NCI-H146 treated with DMSO at 0.1 percent for 48 hours (cell line): Measurements from ENCODE around the gene OR1L6.

Source experiments
- DNase-seq: peaks from one replicate; lab custom pipeline; 2025; ENCODE audit not compliant: unreplicated experiment; lab: John Stamatoyannopoulos, UW

OR1L6 gene

GRCh38 chr9:122742003-122742402, at the start of gene OR1L6:
Gene OR1L6 (plus strand): TSS chr9:122742303. CDS start chr9:122749848, 7,545 bp downstream.
- no peak for DNase-seq

GRCh38 chr9:122695696-122696095, 46.4 kb upstream of the OR1L6 start:
- DNase-seq: no peak

- DNase-seq: no peak
These were observed 24.1 kb upstream of the OR1L6 start for GRCh38 chr9:122718038-122718437.

DNA sequence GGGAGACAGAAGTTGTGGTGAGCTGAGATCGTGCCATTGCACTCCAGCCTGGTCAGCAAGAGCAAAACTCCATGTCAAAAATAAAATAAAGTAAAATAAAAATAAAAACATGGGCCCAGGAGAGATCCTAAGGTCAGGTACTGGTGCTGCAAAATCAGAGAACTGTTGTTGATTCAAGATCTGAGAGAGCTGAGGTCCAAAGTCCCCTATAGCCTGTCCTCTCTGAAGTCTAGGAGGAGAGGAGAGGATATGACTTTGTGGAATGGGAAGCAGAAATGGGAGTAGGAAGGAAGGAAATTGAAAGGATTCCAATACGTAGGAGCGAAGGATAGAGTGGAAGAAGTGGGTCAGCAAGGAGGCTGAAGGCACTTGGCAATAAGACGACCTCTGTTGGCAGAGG, 22.9 kb upstream of the OR1L6 start:
- DNase-seq: no peak

- DNase-seq: no peak
These were observed 18.4 kb upstream of the OR1L6 start, which contains the start of gene OR1L4 for GRCh38 chr9:122723690-122724089. Gene OR1L4 (plus strand): TSS chr9:122723990. CDS start chr9:122723990, 0 bp downstream.

- no peak for DNase-seq
These were observed 12.7 kb downstream of the OR1L6 start for GRCh38 chr9:122754825-122755224.

DNA sequence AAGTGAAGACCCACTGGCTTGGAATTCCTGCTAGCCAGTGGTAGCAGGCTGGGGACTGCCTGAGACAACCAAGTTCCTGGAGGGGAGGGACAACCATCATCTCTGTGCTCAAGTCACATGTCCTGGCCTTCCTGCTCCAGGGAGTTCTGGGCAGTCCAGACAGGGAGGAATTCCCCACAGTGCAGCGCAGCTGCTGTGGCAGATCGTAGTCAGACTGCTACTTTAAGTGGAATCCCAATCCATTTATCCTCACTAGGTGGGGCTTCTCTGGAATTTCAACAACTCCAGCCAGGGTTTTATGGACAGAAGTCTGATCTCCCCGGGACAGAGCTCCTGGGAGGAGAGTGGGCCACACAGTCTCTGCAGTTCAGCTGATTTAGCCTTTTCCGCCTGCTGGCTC, 25.7 kb downstream of the OR1L6 start:
- no peak for DNase-seq

DNA sequence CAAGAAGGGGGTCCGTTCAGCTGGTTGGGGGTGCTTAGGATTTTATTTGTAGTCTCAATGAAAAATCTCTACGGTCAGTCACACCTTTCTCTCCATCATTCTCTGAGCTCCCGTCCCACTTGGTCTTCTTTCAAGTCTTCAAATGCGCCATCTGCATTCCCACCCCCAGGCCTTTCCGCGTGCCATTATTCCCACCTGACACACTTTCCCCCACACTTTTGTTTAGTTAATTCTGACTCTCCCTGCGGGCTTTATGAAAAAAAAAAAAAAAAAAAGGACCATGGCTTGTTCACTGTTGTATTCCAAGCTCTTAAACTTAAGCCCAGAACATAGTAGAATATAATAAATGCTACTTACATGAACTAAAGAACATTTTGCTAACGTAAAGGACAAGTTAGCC, 34.9 kb downstream of the OR1L6 start:
- DNase-seq: no peak

DNA sequence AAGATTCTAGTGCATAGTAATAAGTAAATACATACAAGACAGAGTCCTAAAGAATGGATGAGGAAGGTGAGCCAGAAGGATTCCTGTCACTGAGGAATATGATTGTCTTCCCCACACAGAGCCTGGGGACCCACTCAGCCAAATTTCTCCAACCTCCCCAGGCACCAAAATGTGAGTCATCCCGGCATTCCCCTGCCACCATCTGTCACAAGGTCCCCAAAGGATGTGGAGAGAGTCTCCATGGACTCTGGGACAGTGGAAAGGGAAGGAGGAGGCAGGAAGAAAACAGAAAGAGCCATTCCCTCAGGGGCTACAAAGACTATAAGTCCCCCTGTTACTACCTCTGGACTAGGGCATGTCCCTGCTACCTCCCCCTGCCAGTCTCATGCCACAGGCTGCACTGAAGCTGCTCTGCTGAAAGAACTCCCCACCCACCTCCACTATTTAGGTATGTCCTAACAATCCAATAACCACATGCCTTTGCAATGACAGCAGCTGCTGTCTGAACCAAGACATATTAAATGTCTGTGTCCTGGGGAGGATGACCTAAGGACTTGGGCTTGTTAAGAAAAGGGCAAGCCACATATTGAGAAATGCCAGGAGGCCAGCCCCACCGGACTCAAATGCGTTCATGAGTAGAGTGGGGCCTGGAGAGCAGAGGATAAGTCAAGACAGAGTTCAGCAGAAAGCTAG, 36.0 kb downstream of the OR1L6 start:
- no peak for DNase-seq

DNA sequence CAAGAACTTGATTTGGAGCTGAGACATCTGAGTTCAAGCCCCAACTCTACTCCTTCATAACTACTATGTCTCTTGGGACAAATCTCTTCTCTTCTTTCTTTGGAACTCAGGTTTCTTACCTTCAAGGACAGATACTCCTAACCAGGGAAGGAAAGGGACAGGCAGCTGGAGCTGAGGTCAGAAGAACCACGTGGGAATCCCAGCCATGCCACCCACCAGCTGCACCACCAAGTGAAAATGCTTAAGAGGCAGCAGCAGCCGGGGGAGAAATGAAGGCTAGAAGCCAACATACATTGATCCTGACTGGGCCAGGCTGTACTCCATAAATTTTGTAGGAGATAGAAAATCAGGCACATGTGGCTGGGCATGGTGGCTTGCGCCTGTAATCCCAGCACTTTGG, 37.1 kb downstream of the OR1L6 start:
- DNase-seq: no peak

DNA sequence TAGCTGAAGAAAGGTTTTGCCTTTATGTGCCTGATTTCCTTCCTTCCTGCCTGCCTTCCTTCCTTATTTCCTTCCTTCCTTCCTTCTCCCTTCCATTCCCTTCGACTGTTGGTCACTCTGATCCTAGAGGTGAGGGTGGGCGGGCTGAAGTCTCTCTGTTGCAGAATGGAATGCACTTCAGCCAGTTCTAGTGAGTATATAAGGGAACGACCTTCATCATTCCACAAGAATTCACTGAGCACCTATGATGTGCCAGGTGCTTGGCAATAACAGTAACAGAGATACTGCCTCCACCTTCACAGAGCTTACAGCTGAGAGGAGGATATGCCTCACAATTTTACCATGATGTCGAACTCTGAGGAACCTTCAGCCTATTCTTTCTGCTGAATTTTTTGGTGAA, 37.9 kb downstream of the OR1L6 start:
- no peak for DNase-seq

DNA sequence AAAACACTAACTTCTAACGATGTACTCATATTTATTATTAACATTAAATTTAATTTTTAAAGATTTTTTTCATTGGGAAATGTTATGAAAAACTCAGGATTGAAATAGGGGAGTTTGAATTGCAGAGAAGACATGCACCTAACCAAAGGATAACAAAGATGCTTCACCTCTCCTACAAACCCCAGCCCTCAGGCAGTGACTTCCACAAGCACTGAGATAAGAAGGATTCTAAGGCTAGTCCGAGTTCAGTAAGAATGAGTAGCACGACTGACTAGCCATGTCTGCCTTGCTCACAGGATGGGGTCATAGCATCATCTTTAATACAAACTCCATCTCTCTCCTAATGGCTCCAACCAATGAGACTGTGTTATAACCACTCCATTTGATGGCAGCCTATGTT, 39.6 kb downstream of the OR1L6 start:
- no peak for DNase-seq

- no peak for DNase-seq
These were observed 43.2 kb downstream of the OR1L6 start for GRCh38 chr9:122785269-122785668.

DNA sequence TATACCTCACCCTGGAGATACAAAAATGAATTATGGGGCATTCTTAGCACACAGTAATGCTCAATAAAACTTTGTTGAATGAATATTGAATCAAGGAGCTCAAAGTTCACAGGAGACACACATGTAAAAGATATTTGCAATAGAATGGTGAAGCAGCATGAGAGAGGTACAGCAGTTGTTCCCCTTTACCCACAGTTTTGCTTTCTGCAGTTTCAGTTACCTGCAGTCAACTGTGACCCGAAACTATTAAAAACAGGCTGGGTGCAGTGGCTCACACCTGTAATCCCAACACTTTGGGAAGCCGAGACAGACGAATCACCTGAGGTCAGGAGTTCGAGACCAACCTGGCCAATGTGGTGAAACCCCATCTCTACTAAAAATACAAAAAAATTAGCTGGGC, 44.2 kb downstream of the OR1L6 start:
- DNase-seq: no peak

GRCh38 chr9:122788831-122789230, 46.7 kb downstream of the OR1L6 start, which contains the start of gene OR5C1:
Gene OR5C1 (plus strand): TSS chr9:122788933. CDS start chr9:122788933, 0 bp downstream.
- DNase-seq: no peak

- DNase-seq: no peak
These were observed 47.3 kb downstream of the OR1L6 start for GRCh38 chr9:122789256-122790046.

DNA sequence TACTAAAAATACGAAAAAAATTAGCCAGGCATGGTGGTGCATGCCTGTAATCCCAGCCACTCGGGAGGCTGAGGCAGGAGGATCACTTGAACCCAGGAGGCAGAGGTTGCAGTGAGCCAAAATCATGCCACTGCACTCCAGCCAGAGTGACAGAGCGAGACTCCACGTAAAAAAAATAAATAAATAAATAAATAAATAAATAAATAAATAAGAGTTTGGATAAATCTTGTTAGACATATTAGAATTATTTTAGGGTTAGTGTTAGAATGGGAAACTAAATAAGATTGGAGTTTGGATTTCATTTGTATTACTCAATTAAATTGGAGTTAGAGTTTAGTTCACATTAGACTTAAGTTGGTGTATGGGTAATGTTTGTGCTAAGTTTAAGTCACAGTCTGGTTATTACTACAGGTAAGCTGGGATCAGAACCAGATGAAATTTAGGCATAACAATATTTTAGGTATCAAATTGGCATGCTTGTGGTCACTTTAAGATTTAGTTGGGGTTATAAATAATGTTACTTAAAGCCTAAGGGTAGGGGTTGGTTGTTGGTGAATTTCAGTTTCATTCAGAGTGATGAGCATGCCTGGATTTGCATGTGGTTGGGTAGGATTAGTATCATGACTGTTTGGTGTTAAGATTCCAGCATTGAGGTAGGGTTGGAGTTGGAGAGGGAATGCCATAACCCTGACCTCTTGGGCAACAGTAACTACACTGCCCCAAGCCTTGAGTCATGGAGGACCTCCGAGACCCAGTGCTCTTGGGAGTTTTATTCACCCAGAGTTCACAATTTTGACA, 50.0 kb downstream of the OR1L6 start:
- no peak for DNase-seq

DNA sequence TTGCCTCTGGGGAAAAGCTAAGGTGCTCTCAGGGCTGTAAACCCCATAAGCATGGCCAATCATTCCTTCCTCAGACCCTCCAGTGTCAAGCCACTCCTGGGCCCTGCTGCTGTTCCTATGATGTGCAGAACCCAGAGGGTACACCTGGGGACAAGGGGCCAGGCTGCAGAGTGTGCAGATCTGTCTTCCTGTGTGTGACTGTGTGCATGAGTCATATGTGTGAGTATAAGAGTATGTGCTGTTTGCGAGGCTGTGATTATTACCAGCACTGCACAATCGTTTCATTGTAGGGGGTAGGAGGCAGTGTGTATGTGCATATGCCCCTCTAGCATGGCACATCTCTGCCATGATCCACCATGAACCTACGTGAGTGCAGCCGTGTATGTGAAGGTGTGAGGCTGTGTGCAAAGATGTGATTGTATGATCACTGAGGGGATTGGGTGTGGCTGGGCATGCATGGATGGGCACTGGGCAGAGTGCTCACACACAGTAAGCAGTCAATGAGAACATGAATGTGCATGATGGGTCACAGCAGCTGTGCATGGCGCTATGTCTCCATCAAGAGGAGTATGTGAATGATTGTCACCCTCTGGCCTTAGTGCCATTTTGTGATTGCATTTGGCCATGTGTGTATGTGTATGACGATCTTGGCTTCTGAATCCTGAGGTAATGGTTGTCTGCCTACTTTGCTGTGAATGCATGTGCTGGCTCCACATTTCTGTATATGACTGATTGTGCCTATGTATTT, 55.4 kb downstream of the OR1L6 start:
- DNase-seq: no peak
